Retina (tissue), 1 donor: ENCODE results near the gene BICRA.
"Not testable (repeated sequence)": the region's sequence is repeated elsewhere in the genome, so short reads cannot be mapped to it uniquely, and the experiment has no call there.

Experiments used
- DNase-seq: peaks from one replicate; pipeline ENCODE4 v3.0.0-alpha.2; 2016

Gene BICRA

DNA sequence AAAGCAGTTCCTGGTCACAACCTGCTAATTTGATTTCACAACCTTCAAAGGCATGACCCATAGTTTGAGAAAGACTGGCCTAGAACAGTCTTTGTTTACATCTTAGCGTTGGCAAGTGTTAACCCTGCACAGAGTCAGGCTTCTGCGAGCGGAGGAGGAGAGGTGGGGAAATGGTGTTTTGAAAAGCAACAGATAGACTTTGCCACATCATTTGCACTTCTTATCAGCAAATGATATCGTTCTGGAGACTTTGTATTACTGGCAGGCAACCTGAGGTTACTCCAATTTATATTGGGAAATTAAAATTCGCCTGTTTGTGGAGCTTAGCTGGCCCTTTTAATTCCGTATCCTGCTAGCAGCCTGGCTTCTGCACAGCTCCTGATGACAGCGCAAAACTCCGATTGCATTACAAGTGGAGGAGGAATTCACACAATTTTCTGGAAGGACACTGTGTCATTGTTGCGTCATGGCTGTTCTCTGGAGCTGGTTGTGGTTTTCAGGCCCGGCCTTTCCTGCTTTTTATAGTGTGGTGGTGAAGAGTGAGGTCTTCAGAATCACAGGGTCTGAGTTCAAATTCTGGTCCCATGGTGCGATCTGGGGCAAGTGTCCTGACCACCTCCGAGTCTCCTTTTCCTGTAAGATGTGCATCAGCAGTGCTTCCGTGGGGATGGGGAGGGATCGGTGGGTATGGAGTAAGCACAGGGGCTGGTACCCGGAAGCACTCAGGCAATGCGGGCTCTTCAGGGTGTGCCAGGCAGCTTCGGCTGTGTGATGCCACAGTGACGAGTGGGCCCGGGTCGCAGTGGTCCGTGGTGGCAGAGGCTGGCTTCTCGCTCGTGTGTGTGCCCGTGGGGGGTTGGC, 55.2 kb downstream of the BICRA start:
- no peak for DNase-seq

DNA sequence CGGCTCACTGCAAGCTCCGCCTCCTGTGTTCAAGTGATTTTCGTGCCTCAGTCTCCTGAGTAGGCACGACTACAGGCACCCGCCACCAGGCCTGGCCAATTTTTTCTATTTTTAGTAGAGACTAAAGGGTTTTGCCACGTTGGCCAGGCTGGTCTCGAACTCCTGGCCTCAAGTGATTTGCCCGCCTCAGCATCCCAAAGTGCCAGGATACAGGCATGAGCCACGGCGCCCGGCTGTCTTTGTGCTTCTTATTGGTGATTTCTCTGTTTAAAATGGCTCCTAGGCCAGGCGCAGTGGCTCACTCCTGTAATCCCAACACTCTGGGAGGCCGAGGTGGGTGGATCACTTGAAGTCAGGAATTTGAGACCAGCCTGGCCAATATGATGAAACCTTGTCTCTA, 59.6 kb downstream of the BICRA start:
- DNase-seq: not testable (repeated sequence)

DNA sequence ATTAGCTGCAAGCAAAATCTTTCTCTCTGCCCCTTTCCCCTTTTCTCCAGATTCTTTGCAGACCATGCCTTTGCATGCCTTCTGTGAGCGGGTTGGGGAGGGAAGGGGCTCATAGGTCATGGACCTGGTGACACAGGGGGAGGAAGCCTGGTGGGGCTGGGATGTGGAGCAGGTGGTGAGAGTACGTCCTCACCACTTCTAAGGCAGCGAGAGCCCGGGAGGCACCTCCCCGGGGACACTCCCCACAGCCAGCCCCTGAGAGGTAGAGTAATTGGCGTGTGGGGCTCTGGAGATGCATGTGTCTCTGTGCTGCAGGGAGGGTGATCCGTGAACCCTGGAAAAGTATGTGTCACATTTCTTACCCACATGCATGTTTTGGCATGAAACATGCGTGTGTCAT, 61.8 kb downstream of the BICRA start:
- no peak for DNase-seq

DNA sequence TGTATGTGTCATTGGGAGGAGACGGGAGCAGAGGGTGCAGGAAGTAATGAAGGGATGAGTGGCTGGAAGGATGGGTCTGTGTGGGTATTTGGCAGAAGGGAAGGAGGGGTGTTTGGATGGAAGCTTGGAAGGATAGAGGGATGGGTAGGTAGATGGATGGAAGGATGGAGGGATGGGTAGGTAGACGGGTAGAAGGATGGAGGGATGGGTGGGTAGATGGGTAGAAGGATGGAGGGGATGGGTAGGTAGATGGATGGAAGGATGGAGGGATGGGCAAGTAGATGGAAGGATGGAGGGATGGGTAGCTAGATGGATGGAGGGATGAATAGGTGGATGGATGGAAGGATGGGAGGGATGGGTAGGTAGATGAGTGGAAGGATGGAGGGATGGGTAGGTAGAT, 62.6 kb downstream of the BICRA start:
- DNase-seq: no peak

DNA sequence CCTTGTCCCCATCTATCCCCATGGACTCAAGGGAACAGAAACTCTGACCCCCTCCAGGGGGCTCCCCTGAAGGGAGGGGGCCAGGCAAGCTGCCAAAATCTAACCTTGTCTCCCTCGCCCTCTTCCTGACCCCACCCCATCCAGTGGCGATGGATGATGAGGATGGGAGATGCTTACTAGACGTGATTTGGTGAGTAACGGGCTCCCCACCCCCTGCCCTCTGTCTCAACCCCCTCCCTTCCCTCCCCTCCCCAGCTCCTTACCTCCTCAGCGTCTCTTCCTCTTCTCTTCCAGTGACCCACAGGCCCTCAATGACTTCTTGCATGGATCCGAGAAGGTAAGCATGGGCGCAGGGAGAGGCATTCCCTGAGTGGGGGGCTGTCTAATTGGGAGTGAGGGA, 64.5 kb downstream of the BICRA start:
- DNase-seq: no peak

DNA sequence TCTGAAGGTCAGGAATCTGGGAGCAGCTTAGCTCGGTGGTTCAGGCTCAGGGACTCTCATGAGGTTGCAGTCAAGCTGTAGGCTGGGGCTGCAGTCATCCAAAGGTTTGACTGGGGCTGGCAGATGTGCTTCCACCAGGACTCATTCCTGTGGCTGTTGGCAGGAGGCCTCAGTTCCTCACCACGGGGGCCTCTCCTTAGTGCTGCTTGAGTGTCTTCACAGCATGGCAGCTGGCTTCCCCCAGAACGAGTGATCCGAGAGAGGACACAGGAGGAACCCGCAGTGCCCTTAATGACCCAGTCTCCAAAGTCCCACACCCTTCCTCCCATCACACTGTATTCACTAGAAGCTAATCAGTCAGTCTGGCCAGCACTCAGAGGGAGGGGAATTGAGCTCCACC, 65.6 kb downstream of the BICRA start:
- DNase-seq: no peak

DNA sequence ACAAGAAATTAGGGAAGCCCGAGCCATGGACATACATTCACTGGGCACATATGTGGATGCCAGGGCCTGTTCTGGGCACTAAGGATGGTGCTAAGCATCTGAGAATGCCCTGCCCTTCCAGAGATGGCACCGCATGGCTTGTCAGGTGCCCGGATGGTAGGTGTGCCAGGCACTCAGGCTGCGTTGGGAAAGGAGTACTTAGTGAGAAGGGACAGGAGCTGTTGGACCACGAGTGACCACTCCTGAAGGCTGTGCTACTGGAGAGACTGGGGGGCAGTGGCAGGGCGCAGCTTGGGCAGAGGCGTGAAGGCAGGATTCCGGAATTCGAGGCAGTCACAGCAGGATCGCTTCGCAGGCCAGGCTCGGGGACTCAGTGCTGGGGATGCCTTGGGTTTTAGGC, 66.3 kb downstream of the BICRA start:
- DNase-seq: no peak

DNA sequence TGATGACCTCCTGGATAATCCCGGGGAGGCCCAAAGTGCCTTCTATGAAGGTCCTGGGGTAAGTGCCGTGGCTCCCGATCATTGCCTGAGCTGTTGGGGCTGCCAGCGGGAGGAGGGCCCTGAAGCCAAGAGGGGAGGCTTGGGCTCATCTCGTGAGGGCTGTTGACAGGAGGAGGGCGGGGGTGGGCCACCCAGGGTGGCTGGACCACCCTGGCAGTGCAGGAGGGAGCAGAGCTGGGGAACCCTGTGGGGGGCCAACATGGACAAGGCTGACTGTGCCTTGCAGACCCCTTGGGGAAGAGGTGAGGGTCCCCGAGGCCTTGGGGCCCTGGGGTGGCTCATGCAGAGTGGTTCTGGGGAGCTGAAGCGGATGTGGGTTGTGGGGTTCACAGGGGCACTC, 66.9 kb downstream of the BICRA start:
- DNase-seq: no peak

DNA sequence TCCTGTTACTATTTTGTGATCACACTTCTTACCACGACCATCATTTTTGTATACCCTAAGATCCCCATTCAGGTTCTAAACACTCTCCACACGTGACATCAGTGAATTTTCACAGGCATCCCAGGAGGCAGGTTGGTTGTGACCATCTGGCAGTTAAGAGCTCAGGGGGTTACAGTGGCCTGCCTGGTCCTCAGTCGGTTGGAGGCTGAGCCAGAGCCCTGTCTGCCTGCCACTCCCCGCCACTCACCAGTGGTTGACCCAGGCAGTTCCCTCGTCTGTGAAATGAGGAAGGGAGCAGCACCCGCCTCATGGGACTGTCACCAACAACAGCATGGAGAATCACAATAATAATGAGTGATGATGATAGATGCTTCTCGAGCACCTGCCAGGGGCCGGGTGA, 67.9 kb downstream of the BICRA start:
- no peak for DNase-seq

DNA sequence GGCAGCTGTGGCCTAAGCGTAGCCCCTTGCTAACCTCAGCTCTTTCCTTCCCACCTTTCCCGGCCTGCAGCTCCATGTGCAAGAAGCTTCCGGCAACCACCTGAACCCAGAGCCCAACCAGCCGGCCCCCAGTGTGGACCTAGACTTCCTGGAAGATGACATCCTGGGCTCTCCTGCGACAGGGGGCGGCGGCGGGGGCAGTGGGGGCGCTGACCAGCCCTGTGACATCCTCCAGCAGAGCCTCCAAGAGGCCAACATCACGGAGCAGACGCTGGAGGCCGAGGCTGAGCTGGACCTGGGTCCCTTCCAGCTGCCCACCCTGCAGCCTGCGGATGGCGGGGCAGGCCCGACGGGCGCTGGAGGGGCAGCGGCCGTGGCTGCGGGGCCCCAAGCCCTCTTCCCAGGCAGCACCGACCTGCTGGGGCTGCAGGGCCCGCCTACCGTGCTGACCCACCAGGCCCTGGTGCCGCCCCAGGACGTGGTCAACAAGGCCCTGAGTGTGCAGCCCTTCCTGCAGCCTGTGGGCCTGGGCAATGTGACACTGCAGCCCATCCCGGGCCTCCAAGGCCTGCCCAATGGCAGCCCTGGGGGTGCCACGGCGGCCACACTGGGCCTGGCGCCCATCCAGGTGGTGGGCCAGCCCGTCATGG, 70.4 kb downstream of the BICRA start:
- DNase-seq: no peak

DNA sequence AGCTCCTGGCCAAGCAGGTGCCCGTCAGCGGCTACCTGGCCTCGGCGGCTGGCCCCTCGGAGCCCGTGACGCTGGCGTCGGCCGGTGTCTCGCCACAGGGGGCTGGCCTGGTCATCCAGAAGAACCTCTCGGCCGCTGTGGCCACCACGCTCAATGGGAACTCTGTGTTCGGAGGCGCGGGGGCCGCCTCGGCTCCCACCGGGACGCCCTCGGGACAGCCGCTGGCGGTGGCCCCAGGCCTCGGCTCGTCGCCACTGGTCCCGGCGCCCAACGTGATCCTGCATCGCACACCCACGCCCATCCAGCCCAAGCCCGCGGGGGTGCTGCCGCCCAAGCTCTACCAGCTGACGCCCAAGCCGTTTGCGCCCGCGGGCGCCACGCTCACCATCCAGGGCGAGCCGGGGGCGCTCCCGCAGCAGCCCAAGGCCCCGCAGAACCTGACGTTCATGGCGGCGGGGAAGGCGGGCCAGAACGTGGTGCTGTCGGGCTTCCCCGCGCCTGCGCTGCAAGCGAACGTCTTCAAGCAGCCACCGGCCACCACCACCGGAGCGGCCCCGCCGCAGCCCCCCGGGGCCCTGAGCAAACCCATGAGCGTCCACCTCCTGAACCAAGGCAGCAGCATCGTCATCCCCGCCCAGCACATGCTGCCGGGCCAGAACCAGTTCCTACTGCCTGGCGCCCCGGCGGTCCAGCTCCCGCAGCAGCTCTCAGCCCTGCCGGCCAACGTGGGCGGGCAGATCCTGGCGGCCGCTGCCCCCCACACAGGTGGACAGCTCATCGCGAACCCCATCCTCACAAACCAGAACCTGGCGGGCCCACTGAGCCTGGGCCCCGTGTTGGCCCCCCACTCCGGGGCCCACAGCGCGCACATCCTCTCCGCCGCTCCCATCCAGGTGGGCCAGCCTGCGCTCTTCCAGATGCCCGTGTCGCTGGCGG, 71.3 kb downstream of the BICRA start:
- DNase-seq: no peak

DNA sequence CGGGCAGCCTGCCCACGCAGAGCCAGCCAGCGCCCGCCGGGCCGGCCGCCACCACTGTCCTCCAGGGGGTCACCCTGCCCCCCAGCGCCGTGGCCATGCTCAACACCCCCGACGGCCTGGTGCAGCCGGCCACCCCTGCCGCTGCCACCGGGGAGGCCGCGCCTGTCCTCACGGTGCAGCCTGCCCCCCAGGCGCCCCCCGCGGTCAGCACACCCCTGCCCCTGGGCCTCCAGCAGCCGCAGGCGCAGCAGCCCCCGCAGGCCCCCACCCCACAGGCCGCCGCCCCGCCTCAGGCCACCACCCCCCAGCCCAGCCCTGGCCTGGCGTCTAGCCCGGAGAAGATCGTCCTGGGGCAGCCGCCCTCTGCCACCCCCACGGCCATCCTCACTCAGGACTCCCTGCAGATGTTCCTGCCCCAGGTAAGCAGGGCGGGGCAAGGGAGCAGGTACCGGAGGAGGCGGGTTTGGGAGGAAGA, 72.0 kb downstream of the BICRA start:
- no peak for DNase-seq

DNA sequence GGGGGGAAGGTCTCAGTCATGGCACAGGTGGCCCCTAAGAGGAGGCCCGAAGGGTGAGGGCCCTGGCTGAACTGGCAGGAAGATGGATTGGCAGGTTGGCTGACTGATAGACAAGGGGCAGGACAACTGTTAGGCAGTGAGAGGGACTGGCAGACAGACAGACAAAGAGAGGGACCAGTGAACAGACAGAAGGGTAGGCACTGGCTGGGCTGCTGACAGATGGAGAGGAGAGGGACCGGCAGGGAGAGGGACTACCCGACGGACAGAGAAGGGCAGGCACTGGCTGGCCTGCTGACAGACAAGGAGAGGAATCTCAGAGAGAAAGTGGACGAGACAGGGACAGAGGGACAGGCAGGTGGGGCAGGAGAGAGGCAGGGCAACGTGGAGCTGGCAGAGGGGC, 72.5 kb downstream of the BICRA start:
- DNase-seq: no peak

DNA sequence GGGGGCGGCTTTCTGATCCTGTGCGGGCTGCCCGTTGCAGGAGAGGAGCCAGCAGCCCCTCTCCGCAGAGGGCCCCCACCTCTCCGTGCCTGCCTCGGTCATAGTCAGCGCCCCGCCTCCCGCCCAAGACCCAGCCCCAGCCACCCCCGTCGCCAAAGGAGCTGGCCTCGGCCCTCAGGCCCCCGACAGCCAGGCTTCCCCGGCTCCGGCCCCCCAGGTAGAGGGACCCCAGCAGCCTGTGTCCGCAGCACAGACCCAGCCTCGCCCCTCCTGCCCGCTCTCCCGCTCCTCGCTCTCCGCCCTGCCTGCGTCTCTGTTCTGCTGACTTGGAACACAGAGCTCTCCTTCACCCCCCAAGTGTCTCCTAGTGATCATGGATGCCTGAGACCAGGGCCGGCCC, 73.0 kb downstream of the BICRA start:
- DNase-seq: no peak

DNA sequence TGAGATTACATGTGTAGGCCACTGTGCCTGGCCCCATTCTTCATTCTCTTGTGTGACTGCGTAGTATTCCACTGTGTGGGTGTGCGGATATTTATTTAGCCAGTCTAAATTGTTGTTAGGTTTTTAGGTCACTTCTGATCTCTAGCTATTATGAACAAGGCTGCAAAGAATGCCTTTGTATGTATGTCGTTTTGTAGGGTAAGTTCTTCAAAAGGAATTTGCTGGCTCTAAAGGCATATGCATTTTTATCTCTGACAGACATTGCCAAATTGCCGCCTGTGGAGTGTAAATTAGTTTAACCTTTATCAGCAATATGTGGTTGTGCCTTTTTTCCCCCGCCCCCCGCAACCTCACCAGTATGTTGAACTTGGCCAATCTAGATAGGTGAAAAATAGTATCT, 74.0 kb downstream of the BICRA start:
- no peak for DNase-seq

DNA sequence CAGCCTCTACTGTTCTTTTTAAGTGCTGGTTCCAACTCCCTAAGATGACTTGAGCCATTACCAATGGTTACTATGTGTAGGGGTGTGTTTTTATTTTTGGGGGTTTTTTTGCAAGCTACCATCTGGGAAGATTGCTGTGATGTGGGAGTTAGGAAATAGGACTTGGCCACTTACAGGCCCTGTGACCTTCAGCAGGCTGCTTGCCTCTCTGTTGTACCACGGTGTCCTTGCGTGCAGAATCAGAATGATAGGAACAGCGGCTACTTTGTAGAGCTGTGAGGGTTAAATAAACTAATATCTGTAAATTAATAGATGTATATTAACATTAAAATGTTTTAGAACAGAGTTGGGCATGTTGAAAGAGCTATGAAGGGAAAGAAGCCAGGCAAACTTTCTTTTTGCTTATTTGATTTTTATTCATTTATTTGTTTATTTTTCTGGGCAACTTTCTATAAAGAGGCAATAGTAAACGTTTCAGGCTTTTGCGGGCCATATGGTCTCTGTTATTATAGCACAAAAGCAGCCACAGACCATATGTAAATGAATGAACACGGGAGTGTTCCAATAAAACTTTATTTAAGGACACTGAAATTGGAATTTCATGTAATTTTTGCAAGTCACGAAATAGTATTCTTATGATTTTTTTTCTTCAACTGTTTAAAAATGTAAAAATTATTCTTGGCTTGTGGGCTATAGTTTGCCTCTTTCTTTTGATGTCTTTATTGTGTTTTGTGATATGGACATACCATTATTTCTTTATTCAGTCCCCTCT, 77.9 kb downstream of the BICRA start:
- DNase-seq: no peak

DNA sequence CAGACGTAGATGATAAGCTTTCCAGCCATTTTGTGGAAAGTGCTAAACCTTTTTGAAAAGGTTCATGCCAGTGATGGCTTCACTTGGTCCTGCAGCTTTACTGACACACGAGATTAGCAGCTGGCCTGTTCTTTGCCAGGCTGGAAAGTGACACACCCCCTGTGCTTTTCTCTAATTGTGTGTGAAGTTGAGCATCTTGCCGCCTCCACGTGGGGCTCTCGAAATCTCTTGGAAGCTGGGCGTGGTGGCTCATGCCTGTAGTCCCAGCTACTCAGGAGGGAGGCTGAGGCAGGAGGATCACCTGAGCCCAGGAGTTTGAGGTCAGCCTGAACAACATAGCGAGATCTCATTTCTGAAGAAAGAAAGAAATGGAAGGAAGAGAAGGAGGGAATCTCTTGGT, 79.0 kb downstream of the BICRA start:
- DNase-seq: no peak

DNA sequence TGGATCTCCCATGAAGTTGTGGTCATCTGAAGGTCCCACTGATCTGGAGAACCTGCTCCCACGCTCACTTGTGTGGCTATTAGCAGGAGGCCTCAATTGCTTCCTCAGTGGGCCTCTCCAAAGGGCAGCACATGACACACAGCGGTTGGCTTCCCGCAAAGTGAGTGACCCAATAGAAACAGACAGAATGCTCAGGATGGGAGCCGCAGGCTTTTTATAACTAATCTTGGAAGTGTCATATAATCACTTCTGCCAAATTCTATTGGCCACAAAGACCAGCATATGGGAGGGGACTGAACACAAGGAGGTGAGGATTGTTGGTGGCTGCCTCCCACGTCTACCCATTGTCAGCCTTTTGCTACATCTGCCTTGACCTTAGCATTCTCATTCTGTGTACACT, 82.2 kb downstream of the BICRA start:
- no peak for DNase-seq

DNA sequence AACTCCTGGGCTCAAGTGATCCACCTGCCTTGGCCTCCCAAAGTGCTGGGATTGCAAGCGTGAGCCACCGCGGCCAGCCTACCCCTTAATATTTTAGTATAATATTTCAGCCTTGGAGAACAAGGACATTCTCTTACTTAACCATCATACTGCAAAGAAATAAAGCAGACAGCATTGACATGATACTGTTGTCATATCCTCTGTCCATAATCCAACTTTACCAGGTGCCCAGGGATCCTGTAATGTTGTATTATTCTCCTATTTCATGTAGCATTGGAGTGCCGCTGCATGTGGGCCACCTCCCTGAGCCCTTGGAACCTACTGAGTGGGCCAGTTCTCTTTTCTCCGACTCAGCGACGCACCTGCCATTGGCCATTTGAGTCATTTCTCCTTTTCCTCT, 82.8 kb downstream of the BICRA start:
- no peak for DNase-seq

DNA sequence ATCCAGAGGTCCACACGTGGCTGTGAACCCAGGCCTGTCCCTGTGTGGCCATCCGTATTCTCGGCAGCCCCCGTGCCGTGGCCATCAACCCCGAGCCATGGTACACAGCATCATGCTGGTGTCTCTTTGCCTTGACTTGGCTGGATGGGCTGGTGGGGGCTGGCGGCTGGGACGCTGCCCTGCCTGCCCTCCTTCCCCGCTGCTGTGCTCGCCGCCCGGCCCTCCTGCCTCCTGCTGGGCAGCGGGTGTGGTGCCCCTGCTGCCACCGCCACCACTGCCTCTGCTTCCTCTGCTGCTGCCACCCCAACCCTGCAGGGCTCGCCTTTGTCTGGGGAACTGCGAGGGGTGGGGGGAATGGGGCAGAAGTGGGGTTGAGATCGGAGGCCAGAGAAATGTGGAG, 84.6 kb downstream of the BICRA start:
- DNase-seq: no peak

DNA sequence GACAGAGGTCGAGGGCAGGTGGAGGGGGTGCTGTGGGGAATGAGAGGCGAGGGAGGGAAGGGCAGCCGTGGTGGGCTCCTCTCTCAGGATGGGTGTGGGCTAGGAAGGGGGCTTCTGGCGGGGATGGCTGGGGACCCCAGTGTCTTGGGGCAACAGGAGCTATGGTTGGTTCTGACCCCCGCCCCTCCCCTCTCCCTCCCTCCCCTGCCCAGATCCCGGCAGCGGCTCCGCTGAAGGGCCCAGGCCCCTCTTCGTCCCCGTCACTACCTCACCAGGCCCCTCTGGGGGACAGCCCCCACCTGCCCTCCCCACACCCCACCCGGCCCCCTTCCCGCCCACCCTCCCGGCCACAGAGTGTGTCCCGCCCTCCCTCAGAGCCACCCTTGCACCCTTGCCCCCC, 85.0 kb downstream of the BICRA start:
- DNase-seq: no peak

DNA sequence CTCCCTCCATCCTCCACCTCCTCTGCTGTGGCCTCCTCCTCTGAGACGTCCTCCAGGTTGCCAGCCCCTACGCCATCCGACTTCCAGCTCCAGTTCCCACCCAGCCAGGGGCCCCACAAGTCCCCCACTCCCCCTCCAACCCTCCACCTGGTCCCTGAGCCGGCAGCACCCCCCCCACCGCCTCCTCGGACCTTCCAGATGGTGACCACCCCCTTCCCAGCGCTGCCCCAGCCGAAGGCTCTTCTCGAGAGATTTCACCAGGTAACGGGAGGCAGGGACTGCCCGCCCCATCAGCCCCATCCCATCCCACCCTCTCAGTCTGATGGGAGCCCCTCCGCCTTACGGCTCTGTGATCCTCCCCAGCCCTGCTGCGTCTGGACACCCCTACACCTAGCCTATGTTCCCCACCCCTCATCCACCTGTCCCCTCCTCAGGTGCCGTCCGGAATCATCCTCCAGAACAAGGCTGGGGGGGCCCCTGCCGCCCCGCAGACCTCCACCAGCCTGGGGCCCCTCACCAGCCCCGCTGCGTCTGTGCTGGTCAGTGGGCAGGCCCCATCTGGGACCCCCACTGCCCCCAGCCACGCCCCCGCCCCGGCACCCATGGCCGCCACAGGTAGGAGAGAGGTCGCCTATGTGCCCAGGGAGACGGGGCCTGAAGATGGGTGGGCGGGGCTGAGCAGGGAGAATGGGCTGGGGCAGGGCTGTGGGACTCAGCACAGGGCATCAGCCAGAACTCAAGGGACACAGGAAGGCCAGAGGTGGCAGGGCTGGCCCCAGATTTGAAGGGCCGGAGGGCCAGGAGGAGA, 85.7 kb downstream of the BICRA start:
- no peak for DNase-seq
